Mesenchymal stem cell (in vitro differentiated cells and primary cell): ENCODE data around the gene MUC12.
"Not testable (repeated sequence)": the region's sequence is repeated elsewhere in the genome, so short reads cannot be mapped to it uniquely, and the experiment has no call there.

Source experiments
- DNase-seq: peaks from one replicate; pipeline ENCODE4 v3.0.0-alpha.2; 2013
- H2AFZ ChIP-seq: one replicate; pipeline ENCODE4 v1.6.1; 2013; ENCODE audit warnings: low read depth, mild to moderate bottlenecking, control low read depth, inconsistent platforms, low read length, moderate library complexity
- H2AK5ac ChIP-seq: 2 replicates; pipeline ENCODE4 v1.6.1; 2013; ENCODE audit warnings: low read length, moderate library complexity, mild to moderate bottlenecking, inconsistent platforms; ENCODE audit not compliant: severe bottlenecking
- H2BK120ac ChIP-seq: one replicate; pipeline ENCODE4 v1.6.1; 2013; ENCODE audit warnings: low read depth, mild to moderate bottlenecking, inconsistent platforms, low read length, moderate library complexity
- H2BK12ac ChIP-seq, 2 experiments: one replicate each; pipeline ENCODE4 v1.6.1; 2013; ENCODE audit warnings: inconsistent platforms in 2 of 2, low read length in 2 of 2, mild to moderate bottlenecking in 2 of 2, moderate library complexity in 2 of 2, control low read depth in 1 of 2
- H2BK15ac ChIP-seq: one replicate; pipeline ENCODE4 v1.6.1; 2013; ENCODE audit warnings: mild to moderate bottlenecking, low read depth, inconsistent platforms; ENCODE audit not compliant: poor library complexity, severe bottlenecking
- H2BK5ac ChIP-seq: 2 replicates; pipeline ENCODE4 v1.6.1; 2013; ENCODE audit warnings: low read depth, mild to moderate bottlenecking, low read length, control low read depth, inconsistent platforms; ENCODE audit not compliant: poor library complexity, severe bottlenecking
- H3K14ac ChIP-seq, 2 experiments: one replicate each; pipeline ENCODE4 v1.6.1; 2013; ENCODE audit warnings: inconsistent platforms in 2 of 2, low read length in 2 of 2, control low read depth in 1 of 2, mild to moderate bottlenecking in 1 of 2, moderate library complexity in 1 of 2
- H3K18ac ChIP-seq, 2 experiments: one replicate each; pipeline ENCODE4 v1.6.1; 2013; ENCODE audit warnings: inconsistent platforms in 2 of 2, low read length in 2 of 2, control low read depth in 1 of 2, low read depth in 1 of 2, mild to moderate bottlenecking in 1 of 2
- H3K23ac ChIP-seq, 2 experiments: one replicate each; pipeline ENCODE4 v1.6.1; 2013; ENCODE audit warnings: inconsistent platforms in 2 of 2, low read length in 2 of 2, mild to moderate bottlenecking in 2 of 2, moderate library complexity in 2 of 2, control low read depth in 1 of 2
- H3K27ac ChIP-seq: 2 replicates; pipeline ENCODE4 v1.5.1; 2013; ENCODE audit warnings: mild to moderate bottlenecking, moderate library complexity, low read length, control low read depth, inconsistent platforms; ENCODE audit not compliant: poor library complexity, severe bottlenecking
- H3K27me3 ChIP-seq, 2 experiments: 2 replicates each; pipeline versions ENCODE4 v1.6.1 to v1.7.0; 2013; ENCODE audit warnings: low read length in 2 of 2, mild to moderate bottlenecking in 2 of 2, moderate library complexity in 2 of 2, control low read depth in 1 of 2, inconsistent platforms in 1 of 2; ENCODE audit not compliant: control insufficient read depth in 1 of 2, insufficient read depth in 1 of 2
- H3K36me3 ChIP-seq, 2 experiments: 2 replicates each; pipeline versions ENCODE4 v1.6.1 to v1.7.0; 2013; ENCODE audit warnings: low read length in 2 of 2, control low read depth in 1 of 2, inconsistent platforms in 1 of 2, low read depth in 1 of 2, mild to moderate bottlenecking in 1 of 2; ENCODE audit not compliant: insufficient read depth in 2 of 2, control insufficient read depth in 1 of 2
- H3K4ac ChIP-seq, 2 experiments: one replicate each; pipeline ENCODE4 v1.6.1; 2013; ENCODE audit warnings: inconsistent platforms in 2 of 2, low read length in 2 of 2, mild to moderate bottlenecking in 2 of 2, moderate library complexity in 2 of 2, control low read depth in 1 of 2, low read depth in 1 of 2
- H3K4me1 ChIP-seq: 2 replicates; pipeline ENCODE4 v1.6.1; 2013; ENCODE audit warnings: low read depth, low read length, control low read depth; ENCODE audit not compliant: control insufficient read depth, insufficient read depth
- H3K4me2 ChIP-seq: 2 replicates; pipeline ENCODE4 v1.6.1; 2013; ENCODE audit warnings: low read length, mild to moderate bottlenecking, inconsistent platforms; ENCODE audit not compliant: poor library complexity, severe bottlenecking
- H3K4me3 ChIP-seq, 2 experiments: 2 replicates each; pipeline versions ENCODE4 v1.5.1 to v1.7.0; 2013; ENCODE audit warnings: low read length in 2 of 2, mild to moderate bottlenecking in 2 of 2, control low read depth in 1 of 2, low read depth in 1 of 2; ENCODE audit not compliant: insufficient read depth in 1 of 2
- H3K79me1 ChIP-seq: replicated peaks from 2 replicates; pipeline ENCODE4 v1.6.1; 2013; ENCODE audit warnings: mild to moderate bottlenecking, control low read depth, low read length, inconsistent platforms; ENCODE audit not compliant: poor library complexity, severe bottlenecking
- H3K9ac ChIP-seq: 2 replicates; pipeline ENCODE4 v1.7.0; 2013; ENCODE audit warnings: mild to moderate bottlenecking, low read length, moderate library complexity
- H3K9me3 ChIP-seq: 2 replicates; pipeline ENCODE4 v1.7.0; 2013; ENCODE audit warnings: mild to moderate bottlenecking, low read length; ENCODE audit not compliant: control insufficient read depth
- H4K8ac ChIP-seq: one replicate; pipeline ENCODE4 v1.6.1; 2013; ENCODE audit warnings: inconsistent platforms, mild to moderate bottlenecking, low read length, moderate library complexity
- H4K91ac ChIP-seq: one replicate; pipeline ENCODE4 v1.6.1; 2013; ENCODE audit warnings: mild to moderate bottlenecking, low read length, inconsistent platforms
- WGBS: methylation state at CpG from one replicate; pipeline ENCODE4 v1.1.7; 2013; ENCODE audit warnings: mixed read lengths; 5-methylcytosine and 5-hydroxymethylcytosine counted together

The MUC12 gene

GRCh38 chr7:100992280-100992679 is 22.9 kb downstream of the MUC12 start:
- H3K18ac ChIP-seq, H3K23ac ChIP-seq, H4K91ac ChIP-seq, H2BK15ac ChIP-seq, H3K79me1 ChIP-seq, H3K36me3 ChIP-seq, H3K14ac ChIP-seq, H3K4me3 ChIP-seq, H2BK5ac ChIP-seq, H2AFZ ChIP-seq, H3K9ac ChIP-seq, H3K27me3 ChIP-seq, H2BK120ac ChIP-seq, H3K4ac ChIP-seq, H3K4me1 ChIP-seq, DNase-seq, H3K9me3 ChIP-seq, H3K4me2 ChIP-seq, H4K8ac ChIP-seq, H2BK12ac ChIP-seq, H3K27ac ChIP-seq, H2AK5ac ChIP-seq: not testable (repeated sequence)
- 86% methylated on average over 11 of the region's 12 CpGs for WGBS

GRCh38 chr7:100994671-100995070 is 25.3 kb downstream of the MUC12 start:
- not testable (repeated sequence) for H2BK15ac ChIP-seq, H3K36me3 ChIP-seq

GRCh38 chr7:100998530-100998929 is 29.2 kb downstream of the MUC12 start:
- H3K27me3 ChIP-seq, H3K4me1 ChIP-seq, H3K23ac ChIP-seq, H3K79me1 ChIP-seq, H2BK120ac ChIP-seq, H3K4ac ChIP-seq, H3K4me2 ChIP-seq, H3K9me3 ChIP-seq, H2AK5ac ChIP-seq, H3K36me3 ChIP-seq, H2BK12ac ChIP-seq, H3K14ac ChIP-seq, H3K4me3 ChIP-seq, H3K27ac ChIP-seq, H4K8ac ChIP-seq, H2AFZ ChIP-seq, H2BK15ac ChIP-seq, H3K9ac ChIP-seq, H2BK5ac ChIP-seq, DNase-seq, H3K18ac ChIP-seq, H4K91ac ChIP-seq: not testable (repeated sequence)
- WGBS = no CpG with 5 or more reads among the region's 10 CpGs

More at GRCh38 chr7:100994671-100995070, 25.3 kb downstream of the MUC12 start:
- H3K4me2 ChIP-seq, H4K91ac ChIP-seq, H3K9me3 ChIP-seq, H3K4me3 ChIP-seq, H3K4ac ChIP-seq, H3K23ac ChIP-seq, H3K14ac ChIP-seq, H2AK5ac ChIP-seq, H3K4me1 ChIP-seq, H4K8ac ChIP-seq, H3K18ac ChIP-seq, H3K27ac ChIP-seq, H2BK120ac ChIP-seq, H2BK12ac ChIP-seq, H2AFZ ChIP-seq, H3K9ac ChIP-seq, DNase-seq, H3K27me3 ChIP-seq, H2BK5ac ChIP-seq, H3K79me1 ChIP-seq: not testable (repeated sequence)
- WGBS = no CpG with 5 or more reads among the region's 9 CpGs

GRCh38 chr7:100999334-100999733 is 30.0 kb downstream of the MUC12 start:
- not testable (repeated sequence) for H3K9ac ChIP-seq, H4K91ac ChIP-seq, H2BK120ac ChIP-seq, H3K4me1 ChIP-seq, H2BK12ac ChIP-seq, H3K18ac ChIP-seq, H3K4me2 ChIP-seq, H2BK5ac ChIP-seq, H3K79me1 ChIP-seq, H3K9me3 ChIP-seq, H4K8ac ChIP-seq, H3K36me3 ChIP-seq, H3K27ac ChIP-seq, H2BK15ac ChIP-seq, H3K27me3 ChIP-seq, H3K23ac ChIP-seq, H2AK5ac ChIP-seq, H3K4ac ChIP-seq, H3K4me3 ChIP-seq, H2AFZ ChIP-seq, DNase-seq, H3K14ac ChIP-seq
- WGBS = no CpG with 5 or more reads among the region's 9 CpGs
